D341Med (cell line): Measurements from ENCODE around the gene STK17B.

Experiments used
- DNase-seq: peaks from one replicate; pipeline ENCODE4 v3.0.0; 2012; ENCODE audit warnings: low spot score

Gene STK17B

DNA sequence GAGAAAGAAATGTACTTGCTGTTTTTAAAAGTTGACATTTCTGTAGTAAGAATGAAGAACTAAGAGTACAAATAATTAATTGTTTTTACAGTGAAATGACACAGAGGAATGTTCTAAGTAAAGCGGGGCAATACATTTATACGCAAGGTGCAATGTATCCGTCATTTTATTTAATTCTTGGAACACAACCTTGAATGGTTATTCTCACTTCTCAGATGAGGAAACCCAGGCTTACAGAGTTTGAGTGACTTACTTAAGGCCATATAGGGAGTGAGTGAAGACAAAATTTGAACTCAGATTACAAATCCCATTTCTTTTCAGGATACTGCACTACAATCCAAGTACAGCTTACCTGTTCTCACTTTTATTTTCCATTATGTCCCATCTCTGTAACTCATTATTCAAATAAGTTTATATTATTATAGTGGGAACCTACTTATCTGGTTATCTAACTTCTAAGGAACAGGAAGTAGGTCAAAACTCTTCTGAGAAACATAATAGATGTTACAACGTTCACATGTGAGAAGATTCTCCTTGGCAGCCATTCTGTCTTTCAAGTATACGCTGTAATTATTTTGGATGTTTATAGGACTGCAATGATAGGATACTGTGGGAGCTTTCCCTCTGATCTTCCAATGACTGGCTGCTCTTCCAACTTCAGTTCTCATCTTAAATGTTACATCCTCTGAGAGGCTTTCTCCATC is 12.3 kb upstream of the STK17B start:
- DNase-seq = no peak

DNA sequence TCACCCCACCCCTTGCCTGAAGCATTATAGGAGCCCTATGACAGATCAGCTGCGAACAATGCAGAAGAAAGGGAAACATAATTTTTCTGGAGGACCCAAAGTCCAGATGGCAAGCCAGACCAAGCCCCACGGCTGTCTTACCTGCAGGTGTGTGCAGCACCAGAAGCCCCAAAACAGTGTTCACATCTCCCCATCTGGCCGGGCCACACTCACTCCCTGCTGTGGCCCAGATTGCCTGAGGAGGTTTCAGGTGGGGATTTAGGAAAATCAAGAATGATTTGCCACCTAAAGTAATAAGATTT is 11.7 kb upstream of the STK17B start:
- no peak for DNase-seq

DNA sequence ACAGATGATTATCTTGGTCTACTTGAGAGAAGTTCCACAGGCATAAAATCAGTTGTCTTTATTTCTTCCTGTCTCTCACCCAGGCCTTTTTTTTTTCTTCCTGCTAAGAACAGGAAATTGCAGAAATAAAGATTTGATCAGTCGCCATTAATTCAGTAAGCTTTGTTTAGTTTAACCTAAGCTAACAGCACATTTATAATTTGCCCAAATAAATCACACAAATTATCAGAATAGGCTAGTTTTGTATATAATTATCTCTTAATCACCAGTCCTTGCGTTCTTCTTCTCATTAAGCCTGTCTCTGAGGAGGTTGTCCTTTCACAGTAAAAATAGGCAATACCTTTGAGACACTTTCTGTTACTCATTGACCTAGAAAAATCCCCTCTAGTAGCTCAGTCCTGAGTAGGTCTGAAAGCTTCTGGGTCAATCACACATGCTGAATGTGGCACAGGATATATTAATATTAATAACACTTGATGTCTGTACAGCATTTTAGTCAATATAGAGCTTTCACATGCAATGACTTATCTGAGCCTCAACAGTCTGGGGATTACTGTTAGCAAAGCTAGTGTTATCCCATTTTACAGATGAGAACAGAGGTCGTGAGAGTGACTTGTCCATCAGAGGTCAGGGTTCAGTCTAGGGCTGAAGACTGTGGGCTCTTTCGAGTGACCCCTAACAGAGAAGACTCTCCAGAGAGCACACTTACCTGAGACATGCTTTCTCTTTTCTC is 11.2 kb upstream of the STK17B start:
- DNase-seq = no peak

DNA sequence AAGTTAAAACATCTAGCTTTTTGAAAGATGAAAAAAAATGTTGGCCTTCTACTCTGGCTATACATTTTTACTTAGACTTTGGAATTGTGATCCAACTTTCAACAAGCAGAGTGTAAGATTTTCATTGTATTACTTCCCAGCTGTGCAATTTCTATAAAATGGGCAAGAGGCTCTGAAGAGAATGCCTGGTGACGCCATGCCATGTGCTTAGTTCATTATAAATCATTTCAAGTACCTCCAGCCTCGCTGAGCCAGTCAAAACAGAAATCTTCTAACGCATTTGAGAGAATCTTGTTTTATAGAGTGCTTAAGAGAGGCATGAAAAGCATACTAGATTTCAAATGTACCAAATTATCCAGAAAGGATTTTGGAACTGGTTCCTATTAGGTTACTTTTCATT is 10.1 kb upstream of the STK17B start:
- DNase-seq = no peak

DNA sequence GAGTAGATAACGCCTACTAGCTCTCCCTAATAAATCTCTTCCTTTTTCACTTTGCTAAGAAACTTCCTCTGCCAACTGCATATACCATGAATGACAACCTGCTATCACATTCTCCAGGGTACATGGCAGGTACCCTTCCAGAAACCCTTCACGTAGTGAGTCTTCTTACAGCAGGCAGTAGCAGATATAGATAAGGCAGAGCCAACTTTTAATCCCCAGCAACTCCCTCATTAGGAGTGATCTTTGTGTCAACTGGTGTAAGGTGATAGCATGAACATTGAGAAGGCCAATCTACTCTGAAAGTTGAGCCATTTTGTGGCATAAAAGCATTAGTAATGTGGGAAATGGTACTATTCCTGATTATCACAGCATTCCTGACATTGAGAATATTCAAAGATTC is 5.7 kb upstream of the STK17B start:
- DNase-seq = no peak

DNA sequence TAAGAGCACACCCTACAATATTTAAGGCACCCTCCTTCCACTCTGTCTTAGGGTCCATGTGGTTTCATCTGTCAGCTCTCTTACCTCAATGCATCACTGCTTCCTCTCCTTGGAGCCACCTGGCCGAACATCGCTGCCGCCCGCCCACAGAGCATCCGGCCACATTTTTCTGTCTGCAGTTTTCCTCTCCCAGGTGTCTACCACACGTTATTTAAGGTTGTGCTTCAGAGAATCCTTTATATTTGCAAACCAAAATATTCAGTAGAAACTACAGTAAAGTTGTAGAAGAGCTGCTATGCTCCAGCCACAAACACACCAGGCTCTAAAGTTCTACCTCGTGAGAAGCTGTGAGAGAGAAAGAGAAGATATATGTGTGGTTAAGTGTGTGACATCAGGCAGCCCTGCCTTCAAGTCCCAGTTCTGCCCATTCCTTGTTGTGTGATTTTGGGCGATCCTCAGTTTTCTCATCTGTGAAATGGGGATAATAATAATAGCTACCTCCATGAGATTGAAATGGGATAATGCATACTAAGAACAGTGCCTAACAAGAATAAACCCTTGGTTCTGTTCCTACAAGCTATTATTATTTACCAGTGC is 4.9 kb upstream of the STK17B start:
- no peak for DNase-seq

DNA sequence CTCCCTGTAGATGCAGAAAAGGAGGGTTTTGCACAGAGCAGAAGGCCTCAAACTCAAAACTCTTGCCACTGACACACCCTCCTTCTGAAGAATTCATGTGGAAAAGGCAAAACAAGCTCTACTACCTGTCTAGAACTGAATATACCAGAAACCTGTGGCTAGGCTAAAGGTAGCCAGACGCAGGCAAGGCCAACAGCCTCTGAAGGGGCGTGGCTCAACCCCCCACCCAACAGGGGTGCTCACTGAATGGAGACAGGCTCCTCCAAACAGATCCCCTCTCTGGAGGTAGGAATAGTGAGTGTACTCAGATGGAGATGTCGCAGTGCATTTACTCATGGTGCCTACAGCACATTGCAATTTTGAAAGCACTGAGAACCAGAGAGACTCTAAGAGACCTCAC is 3.0 kb upstream of the STK17B start:
- no peak for DNase-seq

DNA sequence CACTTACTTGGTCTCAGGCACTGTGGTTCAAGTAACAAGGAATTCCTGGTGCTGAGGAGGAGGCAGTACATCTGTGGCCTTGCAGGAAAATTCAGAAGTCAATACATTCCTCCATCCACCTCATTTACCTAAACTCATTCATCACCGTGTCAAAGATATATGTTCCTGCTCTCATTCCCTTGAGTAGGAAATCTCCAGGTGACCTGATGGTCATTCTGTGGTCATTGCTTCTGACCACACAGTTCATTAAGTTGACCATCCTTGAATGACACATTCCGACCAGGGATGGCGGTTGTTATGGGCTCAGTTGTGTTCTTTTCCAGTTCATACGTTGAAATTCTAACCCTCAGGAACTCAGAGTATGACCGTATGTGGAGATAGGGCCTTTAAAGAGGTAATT is 2.1 kb upstream of the STK17B start:
- no peak for DNase-seq

DNA sequence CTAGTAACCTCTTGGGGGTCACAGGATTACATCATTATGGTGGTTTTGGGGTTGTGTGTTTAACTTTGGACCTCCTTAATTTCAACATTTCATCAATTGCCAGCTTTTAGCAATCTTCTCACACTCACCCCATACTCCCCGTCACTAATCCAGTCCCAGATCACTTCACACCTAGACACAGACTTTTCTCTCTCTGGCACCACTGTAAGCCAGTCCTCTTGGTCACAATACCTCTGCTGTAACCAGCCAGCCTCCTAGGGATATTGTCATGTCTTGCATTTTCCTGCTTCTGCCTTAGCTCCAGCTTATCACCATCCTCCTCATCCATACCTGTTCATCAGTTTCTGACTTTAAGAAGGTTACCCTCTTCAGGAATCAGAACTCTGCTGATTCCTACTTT is 1.6 kb upstream of the STK17B start:
- DNase-seq = no peak

DNA sequence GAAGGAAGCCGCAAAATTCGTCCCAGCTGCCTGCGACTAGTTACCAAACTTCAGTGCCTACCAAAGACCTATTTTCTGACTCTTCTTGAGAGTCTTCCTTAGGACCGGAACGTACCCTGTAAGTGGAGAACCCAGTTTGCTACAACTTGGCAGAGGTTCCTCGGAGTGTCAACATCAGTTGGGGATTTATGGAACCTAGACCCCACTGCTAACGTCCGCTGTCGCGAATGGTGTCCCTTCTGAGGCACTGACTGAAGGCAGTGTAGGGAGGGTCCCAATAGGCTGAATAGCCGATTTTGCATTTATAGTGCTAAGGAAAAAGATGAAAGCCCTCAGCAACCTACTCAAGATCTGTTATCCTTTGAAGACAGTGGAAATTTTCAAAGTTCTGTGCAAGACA is 568 bp upstream of the STK17B start:
- no peak for DNase-seq

DNA sequence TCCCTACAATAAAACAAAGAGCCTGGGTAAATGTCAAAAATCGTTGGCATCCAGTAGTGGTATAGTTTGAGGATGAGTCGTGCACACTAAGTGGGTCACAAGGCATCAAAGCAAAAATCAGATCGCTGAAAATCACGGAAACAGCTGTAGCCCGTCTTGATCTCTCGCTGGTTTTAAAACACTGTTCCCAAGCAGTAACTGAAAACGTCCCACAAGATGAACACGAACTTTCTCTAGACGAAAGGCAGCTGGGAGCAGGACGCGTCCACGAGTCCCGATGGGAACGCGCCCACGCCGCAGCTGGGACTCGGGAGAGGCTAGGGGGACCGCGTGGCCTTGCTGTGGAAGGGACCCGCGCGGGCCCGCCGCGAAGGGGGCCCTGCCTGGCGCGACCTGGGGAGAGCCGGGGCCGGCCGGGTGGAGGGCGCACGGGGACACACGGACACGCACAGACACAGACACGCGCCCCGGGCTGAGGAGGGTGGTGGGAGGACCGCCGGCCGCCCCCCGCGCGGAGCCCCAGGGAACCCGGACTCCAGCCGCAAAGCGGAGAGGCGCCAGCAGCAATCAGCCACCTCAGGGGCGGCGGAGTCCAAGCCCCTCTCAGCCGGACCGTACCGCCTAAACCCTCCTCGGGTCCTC is 651 bp downstream of the STK17B start:
- DNase-seq = peak; percentile 64

DNA sequence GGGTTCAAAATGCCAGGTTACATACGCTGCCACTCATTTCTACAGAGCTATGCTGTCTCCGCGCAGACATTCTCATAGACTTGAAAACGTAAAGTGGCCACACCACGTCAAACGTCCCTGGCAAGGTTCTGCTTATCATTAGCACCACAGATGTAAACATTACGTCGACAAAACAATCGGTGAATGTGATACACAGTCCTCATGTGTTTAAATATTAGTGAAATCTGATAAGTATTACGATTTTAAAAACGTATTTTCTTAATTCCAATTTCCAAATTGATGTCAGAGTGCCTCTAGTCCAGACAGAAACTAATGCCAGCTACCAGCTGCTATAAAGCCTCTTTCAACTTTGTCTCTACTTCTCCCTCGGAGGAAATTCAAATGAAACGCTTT is 1.2 kb downstream of the STK17B start:
- peak; percentile 26 for DNase-seq

DNA sequence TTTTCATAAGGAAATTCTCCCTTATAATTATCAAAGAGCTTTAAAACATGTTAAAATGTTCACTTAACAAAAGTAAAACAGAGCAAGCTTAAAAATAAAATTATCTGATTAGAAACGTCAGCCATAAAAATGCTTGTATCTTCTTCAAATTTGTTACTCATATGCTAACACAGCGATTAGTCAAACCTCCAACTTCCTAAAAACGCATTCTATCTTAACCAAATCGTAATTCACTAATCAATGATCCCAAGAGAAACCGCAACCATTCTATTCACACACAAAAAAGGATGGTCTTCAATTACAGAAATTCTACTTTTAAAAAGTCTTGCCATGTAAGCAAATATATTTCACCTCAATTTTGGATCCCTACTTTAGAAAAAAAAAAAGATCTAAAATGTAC is 1.9 kb downstream of the STK17B start:
- no peak for DNase-seq

DNA sequence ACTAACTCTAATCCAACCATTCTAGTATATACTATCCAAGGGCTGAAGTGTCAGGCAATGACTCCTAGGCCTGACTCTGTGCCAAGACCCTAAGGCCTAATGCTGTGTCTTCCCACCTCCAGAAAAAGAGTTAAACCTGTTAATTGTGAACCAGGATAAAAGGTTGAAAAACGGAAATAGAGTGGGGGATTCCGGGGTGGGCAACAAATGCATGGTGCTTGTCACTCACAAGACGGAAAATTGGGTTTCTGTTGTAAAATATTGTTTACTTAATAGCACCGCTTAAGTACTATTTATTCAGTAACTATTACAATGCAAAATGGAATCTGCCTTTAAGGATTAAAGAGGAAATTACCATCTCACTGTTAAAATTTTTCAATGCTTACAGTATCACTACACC is 3.2 kb downstream of the STK17B start:
- no peak for DNase-seq

DNA sequence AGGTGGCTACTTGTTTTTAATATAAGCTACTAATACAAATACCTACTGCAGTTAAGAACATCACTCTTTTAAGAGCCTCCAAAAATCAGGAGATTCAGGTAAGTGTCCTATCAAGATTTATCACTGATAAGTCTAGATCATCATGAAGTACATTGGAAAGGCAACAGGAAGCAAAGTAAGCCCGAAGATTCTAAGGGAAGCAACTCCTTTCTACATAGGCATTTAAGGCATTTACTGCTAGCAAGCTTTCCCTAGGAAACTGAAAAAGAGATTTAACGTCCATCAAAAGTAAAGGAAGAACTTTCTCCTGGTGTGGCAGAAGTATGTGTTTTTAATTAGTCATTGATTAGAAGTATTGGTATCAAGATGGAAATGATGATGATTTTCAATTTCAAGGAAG is 3.7 kb downstream of the STK17B start:
- no peak for DNase-seq

DNA sequence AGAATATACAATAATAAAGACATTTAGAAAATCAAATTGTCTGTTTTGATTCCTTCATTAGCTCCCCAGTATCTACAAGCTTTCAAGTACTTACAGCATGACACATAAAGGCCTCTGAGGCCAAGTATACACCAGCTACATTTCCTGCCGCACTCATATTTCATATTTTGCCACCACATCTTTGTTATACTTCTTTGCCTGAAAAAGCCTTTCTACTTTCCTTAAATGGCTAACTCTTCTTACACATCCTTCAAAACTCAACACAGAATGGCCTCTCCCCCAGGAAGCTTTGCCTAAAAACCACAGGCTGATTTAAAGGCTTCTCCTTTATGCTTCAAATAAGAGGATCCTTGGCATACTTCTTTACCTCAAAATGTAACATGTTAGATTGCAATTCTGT is 4.5 kb downstream of the STK17B start:
- no peak for DNase-seq

DNA sequence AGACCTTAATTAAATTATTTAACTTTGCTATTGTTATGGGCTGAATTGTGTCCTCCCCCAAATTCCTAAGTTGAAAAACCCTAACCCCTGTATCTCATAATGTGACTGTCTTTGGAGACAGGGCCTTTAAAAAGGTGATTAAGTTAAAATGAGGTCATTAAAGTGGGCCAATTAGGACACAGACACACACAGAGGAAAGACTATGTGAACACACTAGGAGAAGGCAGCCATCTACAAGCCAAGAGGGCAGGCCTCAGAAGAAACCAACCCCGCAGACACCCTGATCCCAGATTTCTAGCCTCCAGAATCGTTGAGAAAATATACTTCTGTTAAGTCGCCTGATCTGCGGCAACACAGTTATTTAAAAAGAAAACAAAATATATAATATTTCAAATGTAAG is 6.4 kb downstream of the STK17B start:
- DNase-seq = no peak

DNA sequence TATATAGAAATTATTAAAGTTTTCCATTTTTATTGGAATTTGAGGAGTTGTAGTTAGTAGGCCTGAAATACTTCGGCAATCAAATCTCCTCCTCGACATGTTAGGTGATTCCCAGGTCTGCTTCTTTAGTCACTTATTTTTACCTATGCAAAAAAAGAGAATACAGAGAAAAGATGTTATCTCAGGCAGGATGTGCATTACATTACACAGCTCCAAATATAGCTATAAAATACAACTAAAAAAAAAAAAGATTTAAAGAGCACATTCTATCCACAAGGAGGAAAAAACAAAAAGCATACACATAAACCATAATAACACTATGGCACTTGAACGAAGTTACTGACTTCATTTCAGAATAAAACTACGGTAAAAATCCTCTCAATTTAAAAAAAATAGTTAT is 8.1 kb downstream of the STK17B start:
- DNase-seq = no peak

DNA sequence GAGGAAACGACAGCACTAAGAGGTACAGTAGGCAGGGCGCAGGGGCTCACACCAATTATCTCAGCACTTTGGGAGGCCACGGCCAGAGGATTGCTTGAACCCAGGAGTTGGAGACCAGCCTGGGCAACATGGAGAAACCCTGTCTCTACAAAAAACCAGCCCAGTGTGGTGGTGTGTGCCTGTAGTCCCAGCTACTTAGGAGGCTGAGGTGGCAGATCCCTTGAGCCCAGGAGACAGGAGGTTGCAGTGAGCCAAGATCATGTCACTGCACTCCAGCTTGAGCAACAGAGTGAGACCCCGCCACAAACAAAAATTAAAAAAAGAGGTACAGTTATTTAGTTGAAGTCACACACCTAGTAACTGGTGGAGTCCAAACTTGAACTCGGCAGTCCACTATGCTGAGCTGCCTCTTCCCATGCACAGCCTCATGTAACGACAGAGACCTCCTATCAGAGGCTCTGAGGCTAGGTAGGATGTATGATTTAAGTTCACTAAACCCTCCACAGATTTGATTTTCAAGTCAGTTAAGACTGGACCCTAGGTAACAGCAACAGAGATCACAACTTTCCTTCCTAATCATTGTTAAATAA is 8.7 kb downstream of the STK17B start:
- no peak for DNase-seq

DNA sequence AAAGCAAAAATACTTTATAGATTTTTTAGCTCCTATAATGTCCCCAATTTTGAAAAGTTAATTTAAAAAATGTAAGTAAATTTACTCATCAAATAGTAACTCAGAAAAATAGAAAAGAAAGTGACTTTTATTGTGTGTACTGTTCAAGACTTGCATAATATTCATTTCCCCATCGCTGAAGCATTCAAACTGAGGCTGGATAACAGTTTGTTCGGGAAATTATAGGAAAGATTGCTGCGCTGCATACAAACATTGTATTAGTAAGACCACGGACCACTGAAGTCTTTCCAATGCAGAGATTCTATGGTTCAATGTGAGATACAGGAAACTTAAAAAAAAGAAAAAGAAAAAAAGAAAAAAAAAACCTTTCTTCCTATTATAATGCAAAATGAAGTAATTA is 10.4 kb downstream of the STK17B start:
- no peak for DNase-seq

DNA sequence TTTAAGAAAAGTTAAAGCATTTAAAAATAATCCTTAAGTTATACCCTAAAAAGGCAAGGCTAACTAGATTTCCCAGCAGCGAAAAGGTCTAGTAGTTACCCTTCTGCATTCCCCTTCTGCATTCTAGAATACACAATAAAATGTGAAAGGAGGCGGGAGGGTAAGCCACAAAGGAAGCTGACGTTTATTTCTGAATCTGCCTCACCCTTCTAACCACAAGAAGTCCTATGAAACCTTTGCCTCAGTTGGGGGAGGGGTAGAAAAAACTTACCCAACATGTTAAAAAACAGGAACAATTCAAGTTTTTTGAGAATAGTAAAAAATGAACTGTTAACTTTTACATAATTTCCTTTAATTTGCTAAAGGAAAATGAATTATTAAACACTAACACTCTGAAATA is 11.3 kb downstream of the STK17B start:
- no peak for DNase-seq

DNA sequence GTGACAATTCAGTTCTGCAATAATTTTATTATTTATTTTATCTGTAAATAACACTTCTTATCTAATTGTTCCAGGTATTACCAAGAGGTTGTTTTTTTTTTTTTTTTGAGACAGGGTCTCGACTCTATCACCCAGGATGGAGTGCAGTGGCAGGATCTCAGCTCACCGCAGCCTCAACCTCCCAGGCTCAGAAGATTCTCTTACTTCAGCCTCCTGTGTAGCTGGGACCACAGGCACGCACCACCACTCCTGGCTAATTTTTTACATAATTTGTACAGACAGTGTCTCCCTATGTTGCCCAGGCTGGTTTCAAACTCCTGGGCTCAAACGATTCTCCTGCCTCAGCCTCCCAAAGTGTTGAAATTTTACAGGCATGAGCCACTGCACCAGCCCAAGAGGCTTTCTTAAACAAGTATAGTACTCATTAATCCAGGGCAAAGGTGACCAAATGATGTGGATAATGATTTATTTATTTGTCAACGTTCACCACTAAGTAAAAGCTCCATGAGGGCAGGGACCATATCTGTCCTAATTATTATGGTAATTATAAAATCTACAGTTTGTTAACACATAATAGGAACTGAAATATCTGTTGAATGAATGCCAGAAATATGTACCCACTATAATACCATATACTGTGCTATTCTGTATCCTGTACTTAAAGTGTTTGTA is 12.0 kb downstream of the STK17B start:
- no peak for DNase-seq
